HG03159 (cell line): ENCODE data around the gene FUT2.
"Not testable (repeated sequence)": the region's sequence is repeated elsewhere in the genome, so short reads cannot be mapped to it uniquely, and the experiment has no call there.

Experiments
- ATAC-seq: cut with Tn5 transposase; IDR thresholded peaks from one replicate; pipeline ENCODE4 v1.9.1; 2021; ENCODE audit warnings: mild to moderate bottlenecking, moderate library complexity; ENCODE audit not compliant: unreplicated experiment

FUT2 gene

GRCh38 chr19:48670699-48671445 is 24.9 kb upstream of the FUT2 start:
- no peak for ATAC-seq

GRCh38 chr19:48671446-48671995 is 24.2 kb upstream of the FUT2 start:
- no peak for ATAC-seq

GRCh38 chr19:48672994-48673393 is 22.8 kb upstream of the FUT2 start, which contains the start of gene NTN5:
NTN5 (minus strand) TSS chr19:48673017; CDS start chr19:48670986, 2,031 bp downstream.
- no peak for ATAC-seq

DNA sequence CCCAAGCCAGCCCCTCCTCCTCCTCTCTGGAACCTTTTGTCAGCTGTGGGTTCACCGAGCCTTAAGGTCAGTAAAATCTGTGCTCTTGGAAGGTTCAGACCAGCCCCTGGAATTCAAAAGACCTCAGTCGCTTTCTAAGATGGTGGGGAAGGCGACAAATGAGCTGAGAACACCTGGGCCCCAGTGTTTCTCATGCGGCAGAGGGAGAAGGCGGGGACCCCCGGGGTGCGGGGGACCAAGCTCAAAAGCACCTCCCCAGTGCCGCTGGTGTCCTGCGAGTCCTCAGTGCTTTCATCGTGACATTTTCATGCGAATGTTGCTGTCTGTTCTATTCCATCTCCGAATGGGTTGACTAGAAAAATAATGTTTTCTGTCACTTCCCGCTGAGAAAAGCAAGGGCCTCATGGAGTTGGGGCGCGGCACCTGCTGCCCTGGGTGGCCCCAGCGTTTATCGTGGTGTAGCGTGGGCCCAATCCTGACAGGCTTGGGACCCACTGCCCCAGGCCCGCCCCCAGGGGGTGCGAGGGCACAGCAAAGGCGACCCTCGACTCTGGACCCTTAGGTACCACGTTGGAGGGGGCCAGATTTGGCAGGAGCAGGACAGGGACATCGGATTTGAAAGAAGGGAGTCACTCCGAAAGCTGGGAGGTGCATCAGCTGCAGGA is 22.2 kb upstream of the FUT2 start:
- no peak for ATAC-seq

DNA sequence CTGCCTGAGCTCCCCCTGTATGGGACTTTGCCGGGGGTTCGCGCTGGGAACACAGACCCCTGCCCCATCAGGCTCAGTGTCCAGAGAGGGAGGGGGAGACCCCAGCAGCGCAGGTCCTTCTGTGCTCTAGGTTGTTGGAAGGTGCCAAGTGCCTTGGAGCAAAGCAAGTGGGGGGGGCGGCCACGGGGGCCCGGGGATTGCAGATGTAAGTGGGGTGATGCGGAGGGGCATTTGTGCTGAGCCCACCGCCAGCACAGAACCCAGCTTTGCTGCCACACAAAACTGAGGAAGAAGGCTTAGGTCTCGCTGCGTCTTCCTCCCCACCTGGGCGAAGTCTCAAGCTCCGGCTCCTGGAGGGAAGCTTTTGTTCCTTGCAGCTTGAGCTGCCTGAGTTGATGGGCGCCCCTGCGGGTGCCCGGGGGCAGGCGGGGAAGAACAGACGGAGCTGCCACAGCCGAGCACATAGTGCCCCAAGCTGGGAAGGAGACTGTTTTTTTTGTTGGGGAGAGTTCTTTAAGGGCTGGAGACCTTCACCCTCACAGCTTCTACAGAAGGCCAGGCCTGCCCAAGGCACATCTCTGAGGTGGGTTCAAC is 21.5 kb upstream of the FUT2 start:
- ATAC-seq = no peak

- ATAC-seq = no peak
These were observed 20.6 kb upstream of the FUT2 start for GRCh38 chr19:48674921-48675824.

DNA sequence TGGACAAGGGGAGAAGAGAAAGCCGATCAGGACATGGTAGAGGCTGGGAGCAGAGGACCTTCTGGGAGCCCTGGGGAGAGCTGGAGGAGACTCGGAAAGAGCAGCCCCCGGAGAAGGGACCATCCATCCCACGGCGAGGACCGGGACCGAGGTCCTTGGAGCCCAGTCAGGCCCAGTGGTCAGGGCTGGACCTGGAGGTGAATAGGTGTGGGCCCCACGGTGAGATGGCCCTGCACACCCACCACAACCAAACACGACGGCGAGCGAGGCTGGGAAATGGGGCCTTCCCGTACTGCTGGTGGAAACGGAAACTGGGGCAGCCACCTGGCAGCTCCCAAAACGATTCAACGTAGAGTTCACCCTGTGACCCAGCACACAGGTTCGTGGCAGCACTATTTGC is 19.3 kb upstream of the FUT2 start:
- no peak for ATAC-seq

DNA sequence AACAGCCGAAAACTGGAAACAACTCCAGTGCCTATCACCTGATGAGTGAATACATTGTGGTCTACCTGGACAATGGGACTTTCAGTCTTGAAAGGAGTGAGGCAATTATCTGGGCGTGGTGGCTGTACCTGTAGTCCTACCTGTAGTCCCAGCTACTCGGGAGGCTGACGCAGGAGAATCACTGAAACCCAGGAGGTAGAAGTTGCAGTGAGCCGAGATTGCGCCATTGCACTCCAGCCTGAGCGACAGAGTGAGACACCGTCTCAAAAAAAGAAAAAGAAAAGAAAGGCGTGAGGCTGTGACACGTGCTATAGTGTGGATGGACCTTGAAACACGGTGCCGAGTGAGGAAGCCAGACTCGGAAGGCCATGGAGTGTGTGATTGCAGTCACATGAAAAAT is 18.9 kb upstream of the FUT2 start:
- no peak for ATAC-seq

GRCh38 chr19:48678201-48678600 is 17.6 kb upstream of the FUT2 start:
- no peak for ATAC-seq

GRCh38 chr19:48680006-48680405 is 15.8 kb upstream of the FUT2 start:
- not testable (repeated sequence) for ATAC-seq

DNA sequence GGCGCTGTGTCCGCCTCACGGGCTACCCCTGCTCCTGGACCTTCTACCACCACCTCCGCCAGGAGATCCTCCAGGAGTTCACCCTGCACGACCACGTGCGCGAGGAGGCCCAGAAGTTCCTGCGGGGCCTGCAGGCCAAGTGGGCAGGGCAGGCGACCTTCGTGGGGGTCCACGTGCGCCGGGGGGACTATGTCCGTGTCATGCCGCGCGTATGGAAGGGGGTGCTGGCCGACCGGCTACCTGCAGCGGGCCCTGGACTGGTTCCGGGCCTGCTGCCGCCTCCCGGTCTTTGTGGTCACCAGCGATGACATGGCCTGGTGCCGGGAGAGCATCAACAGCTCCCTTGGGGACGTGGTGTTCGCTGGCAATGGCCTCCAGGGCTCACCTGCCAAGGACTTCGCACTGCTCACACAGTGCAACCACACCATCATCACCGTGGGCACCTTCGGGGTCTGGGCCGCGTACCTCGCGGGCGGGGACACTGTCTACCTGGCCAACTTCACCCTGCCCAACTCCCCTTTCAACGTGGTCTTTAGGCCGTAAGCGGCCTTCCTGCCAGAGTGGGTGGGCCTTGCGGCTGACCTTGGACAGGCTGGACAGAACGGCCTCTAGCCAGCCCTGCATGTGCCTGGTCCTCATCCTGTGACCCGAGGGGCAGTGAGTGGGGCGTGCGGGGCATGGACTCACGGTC is 15.2 kb upstream of the FUT2 start:
- ATAC-seq = no peak

DNA sequence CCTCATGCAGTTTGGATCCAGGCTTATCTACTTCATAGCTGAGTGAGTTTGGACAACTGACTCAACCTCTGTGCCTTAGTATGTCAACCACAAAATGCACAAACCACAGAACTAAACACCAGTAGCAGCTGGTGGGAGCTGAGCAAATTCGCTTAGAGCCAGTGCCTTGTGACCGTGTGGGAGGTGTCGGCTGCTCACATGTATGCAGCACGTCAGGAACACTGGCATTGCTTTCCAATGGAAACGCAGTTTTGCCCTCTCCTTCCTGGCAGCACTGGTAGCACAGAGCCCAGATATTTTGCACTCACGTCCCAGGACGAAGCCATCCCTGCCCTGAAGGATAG is 14.7 kb upstream of the FUT2 start:
- ATAC-seq = no peak

DNA sequence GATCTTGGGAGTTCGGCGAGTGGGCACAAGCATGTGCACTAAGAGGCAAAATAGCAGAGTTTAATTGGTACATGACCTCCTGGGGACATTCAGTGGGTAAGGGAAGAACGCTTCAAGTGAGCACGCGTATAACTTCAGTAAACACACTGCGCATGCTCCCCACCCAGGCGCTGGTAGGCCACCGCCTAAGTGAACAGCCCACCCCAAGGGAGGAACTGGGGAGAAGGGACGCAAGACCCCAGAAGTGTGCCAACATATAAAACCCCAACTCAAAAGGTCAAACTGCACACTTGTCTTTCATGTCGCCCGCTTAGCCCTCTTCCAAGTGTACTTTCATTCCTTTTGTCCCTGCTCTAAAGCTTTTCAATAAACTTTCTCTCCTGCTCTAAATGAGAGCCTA is 12.4 kb upstream of the FUT2 start:
- ATAC-seq = no peak

GRCh38 chr19:48685583-48685982 is 10.2 kb upstream of the FUT2 start:
- no peak for ATAC-seq

DNA sequence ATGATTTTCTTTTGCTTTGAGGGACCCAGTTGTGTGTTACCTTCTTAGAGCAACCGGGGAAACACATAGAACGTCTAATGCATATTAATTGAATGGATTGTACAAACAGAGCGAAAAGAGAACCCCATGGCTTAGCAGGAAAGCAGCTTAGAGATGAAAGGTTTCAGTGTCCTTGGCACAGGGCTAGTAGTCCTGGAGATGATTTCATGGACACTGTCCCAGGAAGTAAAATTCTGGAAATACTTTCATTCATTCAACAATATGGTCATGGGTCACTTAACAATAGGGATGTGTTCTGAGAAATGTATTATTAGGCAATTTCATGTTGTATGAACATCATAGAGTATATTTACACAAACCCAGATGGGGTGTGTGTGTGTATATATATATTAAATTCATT is 9.7 kb upstream of the FUT2 start:
- ATAC-seq = no peak

- not testable (repeated sequence) for ATAC-seq
These were observed 9.1 kb upstream of the FUT2 start for GRCh38 chr19:48686637-48687036.

GRCh38 chr19:48687776-48688175 is 8.0 kb upstream of the FUT2 start:
- ATAC-seq = no peak

- ATAC-seq = no peak
These were observed 6.3 kb upstream of the FUT2 start for GRCh38 chr19:48689449-48689848.

DNA sequence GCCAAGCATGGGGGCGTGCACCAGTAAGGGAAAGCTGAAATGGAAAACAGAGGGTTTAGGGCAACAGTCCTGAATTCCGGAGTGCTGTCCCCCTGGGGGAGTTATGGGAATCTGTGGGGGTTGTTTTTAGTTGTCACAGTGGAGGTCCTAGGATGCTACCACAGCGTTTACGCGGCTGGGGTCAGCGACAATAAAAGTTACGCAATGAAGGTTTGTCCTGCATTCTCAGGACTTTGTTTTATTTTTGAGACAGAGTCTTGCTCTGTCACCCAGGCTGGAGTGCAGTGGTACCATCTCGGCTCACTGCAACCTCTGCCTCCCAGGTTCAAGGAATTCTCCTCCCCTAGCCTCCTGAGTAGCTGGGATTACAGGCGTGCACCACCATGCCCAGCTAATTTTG is 2.1 kb upstream of the FUT2 start:
- not testable (repeated sequence) for ATAC-seq

DNA sequence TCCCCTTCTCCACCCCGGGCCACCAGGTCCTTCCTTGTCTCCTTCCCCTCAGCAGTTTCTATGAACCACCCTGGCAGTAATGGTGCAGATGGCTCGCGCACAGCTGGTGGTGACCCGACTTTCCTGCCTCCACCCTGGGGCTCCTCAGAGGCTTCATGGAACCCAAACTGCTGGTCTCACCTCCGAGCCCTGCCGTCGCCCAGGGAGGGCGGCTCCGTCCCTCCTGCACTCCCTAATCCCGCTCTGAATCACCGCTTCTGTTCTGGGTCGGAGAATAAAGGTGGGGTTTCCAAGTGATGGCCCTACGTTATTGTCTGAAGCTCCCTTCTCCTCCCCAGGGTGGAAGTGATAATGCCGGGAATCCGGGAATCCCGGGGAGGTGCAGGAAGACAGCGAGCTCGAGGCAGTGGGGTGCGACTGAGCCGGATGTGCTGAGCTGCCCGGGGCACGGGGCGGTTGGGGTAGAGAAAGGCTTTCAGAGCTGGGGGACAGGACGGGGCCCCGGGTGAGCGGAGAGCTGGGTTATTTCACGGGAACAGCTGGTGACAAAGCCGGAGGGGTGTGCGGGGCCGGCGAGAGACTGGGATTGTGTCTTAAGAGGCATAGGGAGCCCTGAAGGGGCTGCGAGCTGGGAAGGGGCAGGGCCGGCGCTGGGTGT is 711 bp downstream of the FUT2 start:
- no peak for ATAC-seq
